ENCODE data around the gene ADAMTS17. TPM values are rescaled to one million over a fixed set of nuclear protein-coding genes. Genes with fewer than 3 reads are reported as not detected.

Gene ADAMTS17
- total RNA-seq, 4 donors from 2014 or later, result 4.5 to 11.4 (median 6.6) TPM

- no peak overlapping the region for H3K4me3 ChIP-seq
- 65 to 67% methylated on average over 13 of the region's 13 CpGs for WGBS, 2 donors
- peaks cover 0 to 39% (median 6%) of the 10 kb centered on the region in 3 donors for H3K4me1 ChIP-seq
- no peaks in the 10 kb centered on the region for H3K9me3 ChIP-seq
- intact Hi-C loops (cut with DNase I), result no loop called here
- no peak overlapping the region for H3K27ac ChIP-seq
- no peak for DNase-seq
- H3K36me3 ChIP-seq, result no peaks in the 10 kb centered on the region
- no peaks in the 10 kb centered on the region for H3K27me3 ChIP-seq
- no peak for TF ChIP-seq POLR2A (IDR thresholded peaks at IDR 0.05)
- TF ChIP-seq CTCF (IDR thresholded peaks at IDR 0.05), result no peak
These were observed 132.7 kb downstream of the ADAMTS17 start for GRCh38 chr15:100208921-100209603.

GRCh38 chr15:100207053-100207452 lies 134.7 kb downstream of the ADAMTS17 start:
- no peak overlapping the region for H3K4me3 ChIP-seq
- peak overlapping the region in 1 of 4 donors; percentile 11 for H3K27ac ChIP-seq
- H3K9me3 ChIP-seq, result no peaks in the 10 kb centered on the region
- TF ChIP-seq POLR2A (IDR thresholded peaks at IDR 0.05), result no peak
- peak in 1 of 6 experiments; percentile 35 for TF ChIP-seq CTCF (IDR thresholded peaks at IDR 0.05)
- 57 to 69% methylated on average over 2 of the region's 2 CpGs for WGBS, 2 donors
- intact Hi-C loops (cut with DNase I), result no loop called here
- no peaks in the 10 kb centered on the region for H3K36me3 ChIP-seq
- H3K27me3 ChIP-seq, result no peaks in the 10 kb centered on the region
- DNase-seq, result no peak
- H3K4me1 ChIP-seq, result peaks cover 0 to 42% (median 6%) of the 10 kb centered on the region in 3 donors

- TF ChIP-seq CTCF (IDR thresholded peaks at IDR 0.05), result no peak
- no peak for TF ChIP-seq POLR2A (IDR thresholded peaks at IDR 0.05)
- peak overlapping the region in 2 of 4 donors; percentile 5 to 11 for H3K27ac ChIP-seq
- no peaks in the 10 kb centered on the region for H3K36me3 ChIP-seq
- H3K4me3 ChIP-seq, result no peak overlapping the region
- no peaks in the 10 kb centered on the region for H3K27me3 ChIP-seq
- intact Hi-C loops (cut with DNase I), result no loop called here
- WGBS, 2 donors, result 22 to 60% methylated on average over 5 to 7 of the region's 7 CpGs
- no peak for DNase-seq
- H3K4me1 ChIP-seq, result peaks cover 0 to 42% (median 3%) of the 10 kb centered on the region in 3 donors
- H3K9me3 ChIP-seq, result no peaks in the 10 kb centered on the region
These were observed 135.1 kb downstream of the ADAMTS17 start for GRCh38 chr15:100206643-100207042.

- 80 to 83% methylated on average over 2 to 5 of the region's 17 CpGs for WGBS, 2 donors
- DNase-seq, result no peak
These were observed 136.1 kb downstream of the ADAMTS17 start for GRCh38 chr15:100205549-100206295.

More at GRCh38 chr15:100205549-100206295, 136.1 kb downstream of the ADAMTS17 start:
- H3K36me3 ChIP-seq, result no peaks in the 10 kb centered on the region
- H3K9me3 ChIP-seq, result no peaks in the 10 kb centered on the region
- no peak overlapping the region for H3K27ac ChIP-seq
- intact Hi-C loops (cut with DNase I), result no loop called here
- H3K4me3 ChIP-seq, result no peak overlapping the region
- H3K4me1 ChIP-seq, result peaks cover 0 to 45% (median 3%) of the 10 kb centered on the region in 3 donors
- no peaks in the 10 kb centered on the region for H3K27me3 ChIP-seq
- TF ChIP-seq POLR2A (IDR thresholded peaks at IDR 0.05) (no peak), CTCF (IDR thresholded peaks at IDR 0.05) (no peak)
